ENCODE data around the gene MAML2.

MAML2 gene

GRCh38 chr11:95993438-95994298 is 349.3 kb downstream of the MAML2 start:
- DNase-seq, result no peak

GRCh38 chr11:95991545-95991944 is 351.4 kb downstream of the MAML2 start:
- DNase-seq, result no peak

- DNase-seq, result no peak
These were observed 351.9 kb downstream of the MAML2 start for GRCh38 chr11:95991101-95991500.

- DNase-seq, result no peak
These were observed 353.2 kb downstream of the MAML2 start for GRCh38 chr11:95989780-95990179.

GRCh38 chr11:95989076-95989605 is 353.9 kb downstream of the MAML2 start:
- DNase-seq, result no peak

DNA sequence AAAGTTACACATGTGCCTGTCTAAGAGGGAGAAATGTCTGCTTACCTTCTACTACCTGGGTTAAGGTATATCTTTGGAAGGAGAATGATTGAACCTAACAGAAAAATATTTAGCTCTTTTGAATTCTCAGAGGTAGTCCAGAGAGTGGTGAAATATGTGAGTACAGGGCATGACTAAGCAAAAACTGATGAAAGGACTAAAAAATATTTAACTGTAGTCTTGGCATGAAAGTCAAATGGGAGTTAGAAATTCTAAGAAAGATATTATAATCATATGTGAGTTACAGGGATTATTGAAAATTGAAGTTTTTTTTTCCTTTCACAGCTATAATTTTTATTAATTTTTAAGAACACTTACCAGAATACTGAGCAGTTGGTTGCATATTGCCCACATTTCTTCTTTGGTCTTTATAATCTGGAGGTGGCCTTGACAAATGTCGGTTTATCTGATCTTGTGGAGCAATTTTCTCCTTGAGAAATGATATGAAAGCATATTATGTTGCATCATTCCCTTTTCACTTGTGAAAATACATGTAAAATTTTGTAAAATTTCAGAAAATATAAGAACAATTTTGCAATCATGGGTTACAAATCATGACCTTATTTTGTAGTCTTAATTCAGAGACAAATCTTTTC is 357.7 kb downstream of the MAML2 start:
- DNase-seq, result no peak

DNA sequence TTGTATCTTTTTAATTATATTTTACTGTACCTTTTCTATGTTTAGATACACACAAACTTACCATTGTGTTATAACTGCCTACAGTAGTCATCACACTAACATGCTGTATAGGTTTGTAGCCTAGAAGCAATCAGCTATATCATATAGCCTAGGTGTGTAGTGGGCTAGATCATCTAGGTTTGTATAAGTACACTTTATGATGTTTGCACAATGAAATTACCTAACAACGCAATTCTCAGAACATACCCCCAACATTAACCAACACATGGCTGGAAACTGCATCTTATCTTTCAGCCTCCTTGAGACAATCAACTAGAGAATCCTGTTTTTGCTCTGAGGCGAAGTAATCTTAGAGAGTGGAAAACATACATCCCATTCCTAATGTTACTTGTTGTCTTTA is 358.9 kb downstream of the MAML2 start:
- DNase-seq, result no peak

DNA sequence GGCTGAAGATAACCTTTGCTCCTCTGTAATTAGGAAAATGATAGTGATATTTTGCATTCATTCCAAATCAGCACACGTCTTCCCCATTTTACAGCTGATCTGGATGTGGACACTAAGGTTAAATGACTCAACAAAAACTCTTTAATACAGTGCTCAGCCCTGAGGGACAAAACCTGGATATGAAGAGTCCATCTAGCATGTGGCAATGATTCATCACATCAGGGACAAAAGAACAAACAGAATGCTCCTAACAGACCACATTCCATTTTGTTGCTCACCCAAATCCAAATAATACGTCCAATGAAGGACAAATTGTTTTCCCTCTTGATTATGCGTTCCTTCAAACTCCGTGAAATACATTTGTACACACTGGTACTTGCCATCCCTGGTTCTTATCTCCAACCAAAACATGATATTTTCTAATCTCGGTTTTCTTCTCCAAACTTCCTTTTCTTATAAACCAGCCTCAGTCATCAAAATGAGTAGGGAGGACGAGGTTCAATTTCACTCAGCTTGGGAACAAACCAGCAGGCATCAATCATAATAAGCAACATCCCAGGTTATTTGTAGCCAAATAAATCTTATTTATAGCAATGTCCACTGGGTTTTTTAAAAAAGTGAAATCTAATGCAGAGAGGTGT is 365.3 kb downstream of the MAML2 start:
- no peak for DNase-seq

- DNase-seq, result no peak
These were observed 366.4 kb downstream of the MAML2 start for GRCh38 chr11:95976550-95976949.

GRCh38 chr11:95975343-95975742 is 367.7 kb downstream of the MAML2 start:
- DNase-seq, result no peak

DNA sequence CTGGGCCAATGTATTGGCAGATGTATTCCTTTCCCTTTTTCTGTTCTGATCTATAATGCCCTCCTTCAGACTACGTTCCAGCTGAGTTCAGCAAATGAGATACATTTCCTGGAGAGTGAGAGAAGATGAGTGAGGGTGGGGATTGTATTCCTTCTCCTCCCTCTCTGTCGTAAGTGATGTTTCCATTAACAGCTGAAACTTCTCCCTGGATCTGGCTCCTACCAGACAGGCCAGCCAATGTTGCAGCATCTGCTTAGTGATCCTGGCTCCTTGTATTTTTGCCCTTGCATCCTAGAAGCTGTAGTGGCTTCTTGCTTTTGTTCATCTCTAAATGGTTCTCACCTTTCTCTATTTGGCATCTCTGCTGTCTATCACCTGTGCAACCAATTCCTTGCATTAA is 370.9 kb downstream of the MAML2 start:
- DNase-seq, result no peak

DNA sequence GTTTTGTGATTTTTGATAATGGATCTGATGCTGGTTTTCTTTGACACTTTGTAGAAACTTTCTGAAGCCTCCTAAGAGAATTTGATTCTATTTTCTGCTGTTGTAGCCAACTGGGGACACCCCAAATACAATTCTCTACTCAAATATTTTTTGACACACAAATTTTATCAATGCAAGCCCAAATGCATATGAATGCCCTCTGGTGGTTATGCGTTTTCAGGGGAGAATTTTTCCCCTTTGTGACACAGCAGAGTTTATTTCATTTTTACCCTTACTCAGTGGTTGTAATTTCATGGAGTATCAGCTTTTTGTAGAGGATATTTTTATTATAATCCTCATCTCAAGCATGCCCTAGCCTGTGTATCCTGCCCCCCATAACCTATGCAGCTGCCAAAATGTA is 374.4 kb downstream of the MAML2 start:
- no peak for DNase-seq

DNA sequence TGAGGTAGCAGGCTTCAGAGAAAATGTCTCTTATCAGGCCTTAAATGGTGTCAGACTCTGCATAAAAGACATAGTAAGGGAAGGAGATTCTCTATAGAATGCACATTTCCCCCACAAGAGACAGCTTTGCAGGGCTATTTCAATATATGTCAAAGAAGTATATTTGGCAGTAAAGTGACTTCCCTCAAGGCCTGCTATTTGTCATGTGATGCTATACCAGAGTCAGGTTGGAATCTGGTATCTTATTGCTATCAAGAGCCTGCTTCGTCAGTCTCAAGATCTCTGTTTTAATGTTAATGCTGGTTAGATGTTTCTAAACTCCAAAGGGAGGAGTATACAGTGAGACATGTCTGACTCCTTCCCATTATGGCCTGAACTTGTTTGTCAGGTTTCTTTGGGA is 378.7 kb downstream of the MAML2 start:
- no peak for DNase-seq

DNA sequence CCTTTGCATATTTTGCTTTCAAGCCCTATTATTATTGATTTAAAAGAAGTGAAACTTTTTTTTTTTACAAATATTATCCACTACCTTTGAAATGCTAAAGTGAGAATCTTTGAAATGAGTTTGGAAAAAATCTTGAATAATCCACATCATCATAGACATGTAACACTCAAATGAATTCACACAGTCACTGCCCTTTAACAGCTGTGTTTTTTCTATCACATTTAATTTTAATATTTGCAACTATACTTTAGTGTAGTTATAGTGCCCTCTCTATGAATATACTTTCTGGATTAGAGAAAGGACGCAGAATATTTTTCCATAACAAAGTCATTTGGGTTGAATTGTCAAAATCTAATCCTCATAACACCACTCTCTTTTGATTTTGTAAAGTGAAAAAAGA is 381.2 kb downstream of the MAML2 start:
- DNase-seq, result no peak

DNA sequence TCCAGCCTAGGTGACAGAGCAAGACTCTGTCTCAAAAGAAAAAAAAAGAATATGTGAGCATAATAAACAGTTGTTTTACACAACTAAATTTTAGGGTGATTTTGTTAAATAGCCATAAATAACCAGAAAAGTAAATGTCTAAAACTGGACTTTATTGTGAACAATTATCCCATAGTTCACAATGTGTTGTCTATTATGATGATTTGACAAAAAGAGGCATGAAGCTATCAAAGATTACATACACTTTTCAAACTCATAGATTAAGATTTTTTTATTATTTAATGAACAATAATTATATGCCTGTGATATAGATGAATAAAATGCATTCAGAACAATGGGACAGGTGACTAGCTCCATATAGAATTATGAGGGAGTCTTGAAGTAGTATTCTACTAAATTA is 392.1 kb downstream of the MAML2 start:
- DNase-seq, result no peak

GRCh38 chr11:95948637-95949036 is 394.4 kb downstream of the MAML2 start:
- no peak for DNase-seq

GRCh38 chr11:95944623-95945022 is 398.4 kb downstream of the MAML2 start:
- no peak for DNase-seq

- DNase-seq, result no peak
These were observed 399.4 kb downstream of the MAML2 start for GRCh38 chr11:95943546-95943945.

DNA sequence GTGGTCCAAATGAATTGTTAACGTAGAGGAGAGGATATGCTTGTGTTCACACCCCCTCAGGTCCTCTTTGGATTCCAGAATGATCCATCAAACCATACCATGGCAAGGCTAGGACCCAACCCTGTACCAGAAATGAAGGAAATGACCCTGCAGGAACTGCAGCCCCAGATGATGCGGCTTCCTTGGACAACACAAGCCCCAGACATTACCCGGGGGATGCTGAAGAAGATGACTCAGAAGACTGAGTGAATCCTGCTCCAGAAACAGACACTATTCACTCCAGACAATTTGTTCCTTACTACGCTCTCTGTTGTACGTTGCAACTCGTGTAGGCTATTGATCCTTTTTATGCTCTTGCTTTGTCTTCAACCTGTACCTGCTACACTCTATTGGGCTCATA is 403.9 kb downstream of the MAML2 start:
- no peak for DNase-seq

DNA sequence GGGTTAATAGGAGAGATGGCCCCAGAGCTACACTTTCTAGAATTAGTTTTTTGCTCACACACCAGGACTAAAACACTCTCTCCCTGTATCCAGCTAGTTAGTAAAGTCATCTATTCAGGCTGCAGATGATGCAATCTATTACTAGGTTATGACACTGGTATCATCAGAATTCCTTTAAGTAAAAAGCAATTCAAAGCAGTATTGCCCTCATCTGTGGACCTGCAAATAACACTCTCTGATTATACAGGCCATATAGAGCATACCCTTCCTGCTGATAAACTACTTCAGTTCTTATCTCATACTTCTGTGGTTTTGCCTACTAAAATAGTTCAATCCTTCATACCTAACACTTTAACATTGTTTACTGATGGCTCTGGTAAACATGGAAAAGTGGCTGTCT is 405.6 kb downstream of the MAML2 start:
- no peak for DNase-seq

DNA sequence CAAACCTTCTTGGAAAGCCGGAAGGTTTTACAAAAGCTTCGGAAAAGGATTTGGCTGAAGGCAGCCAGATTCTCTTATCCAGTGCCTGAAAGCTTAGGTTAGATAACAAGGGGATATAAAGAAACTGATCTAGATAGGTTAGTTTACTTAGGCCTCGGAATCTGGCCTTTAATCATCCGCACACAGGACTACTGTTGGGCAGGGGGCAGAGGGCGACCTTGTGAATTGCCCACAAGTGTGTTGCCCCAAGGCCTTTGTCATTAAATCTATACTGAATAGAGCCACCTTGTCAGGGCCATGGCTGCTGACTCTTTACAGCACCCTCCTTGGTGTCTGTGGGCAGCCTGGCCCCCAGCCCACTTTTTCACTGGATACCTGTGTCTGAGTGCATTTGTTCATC is 409.4 kb downstream of the MAML2 start:
- DNase-seq, result no peak

DNA sequence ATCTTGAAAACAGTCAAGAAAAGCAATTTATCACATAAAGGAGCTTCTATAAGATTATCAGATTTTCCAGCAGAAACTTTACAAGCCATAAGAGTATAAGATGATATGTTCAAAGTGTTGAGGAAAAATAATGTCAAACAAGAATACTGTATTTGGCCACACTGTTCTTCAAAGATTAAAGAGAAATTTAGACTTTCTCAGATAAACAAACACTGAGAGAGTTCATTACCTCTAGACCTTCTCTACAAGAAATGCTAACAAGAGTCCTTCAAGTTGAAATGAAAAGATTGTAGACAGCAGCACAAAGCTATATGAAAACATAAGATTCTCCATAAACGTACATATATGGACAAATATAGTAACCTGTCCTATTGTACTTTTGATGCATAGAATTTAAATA is 411.1 kb downstream of the MAML2 start:
- no peak for DNase-seq

DNA sequence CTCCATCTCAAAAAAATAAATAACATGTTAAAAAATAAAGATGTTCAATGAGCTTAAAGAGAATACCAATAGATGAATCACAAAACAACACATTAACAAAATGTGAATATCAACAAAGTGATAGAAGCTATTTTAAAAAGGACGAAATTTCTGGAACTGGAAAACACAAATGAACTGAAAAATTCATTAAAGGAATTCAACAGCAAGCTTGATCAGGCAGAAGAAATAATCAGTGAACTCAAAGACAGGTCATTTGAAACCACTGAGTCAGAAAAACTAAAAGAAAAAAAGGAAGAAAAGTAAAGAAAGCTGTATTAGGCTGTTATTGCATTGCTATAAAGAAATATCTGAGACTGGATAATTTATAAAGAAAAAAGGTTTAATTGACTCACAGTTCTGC is 412.0 kb downstream of the MAML2 start:
- DNase-seq, result no peak

- no peak for DNase-seq
These were observed 416.3 kb downstream of the MAML2 start for GRCh38 chr11:95926726-95927125.

Measured in activated T-cell treated with anti-CD3 and anti-CD28 coated beads for 4 hours (primary cell).